HepG2 (cell line): ENCODE measurements around the gene BCL2L2. TPM values are rescaled to one million over a fixed set of nuclear protein-coding genes. Genes with fewer than 3 reads are reported as not detected.

ENCODE experiments used
- AGO2 ChIP-seq: fragments of 200-400 bp; formaldehyde crosslinking; optimal IDR thresholded peaks from 2 replicates; pipeline ENCODE3; 2017; ENCODE audit warnings: mild to moderate bottlenecking, low read depth, low read length, moderate library complexity
- ARNT ChIP-seq: fragments of 450-650 bp; IDR thresholded peaks from 2 replicates; pipeline ENCODE4 v1.6.1; 2017
- ATF7 ChIP-seq, 2 experiments: fragments of 450-650 bp in 1 of 2; sonication (generic) in 1 of 2; formaldehyde crosslinking in 1 of 2; IDR thresholded peaks; 2 replicates each; pipeline versions ENCODE4 v1.4.0 to v1.6.1; 2016 to 2020; ENCODE audit warnings: antibody characterized with exemption in 1 of 2, mild to moderate bottlenecking in 1 of 2, missing genetic modification reagents in 1 of 2
- DR1 ChIP-seq: sonication (generic); formaldehyde crosslinking; IDR thresholded peaks from 2 replicates; pipeline ENCODE4 v1.8.0; 2021; ENCODE audit warnings: mild to moderate bottlenecking, missing genetic modification reagents, inconsistent platforms
- GZF1 ChIP-seq: sonication (generic); formaldehyde crosslinking; IDR thresholded peaks from 2 replicates; pipeline ENCODE4 v1.5.1; 2020; ENCODE audit warnings: mild to moderate bottlenecking, missing genetic modification reagents
- KDM5B ChIP-seq: sonication (generic); formaldehyde crosslinking; IDR thresholded peaks from 2 replicates; pipeline ENCODE4 v1.4.0; 2020; ENCODE audit warnings: missing genetic modification reagents, mild to moderate bottlenecking, borderline replicate concordance
- NFIB ChIP-seq: sonication (generic); formaldehyde crosslinking; IDR thresholded peaks from 2 replicates; pipeline ENCODE4 v1.9.0; 2021; ENCODE audit warnings: missing genetic modification reagents, mild to moderate bottlenecking, borderline replicate concordance
- NKX3-1 ChIP-seq: sonication (generic); formaldehyde crosslinking; IDR thresholded peaks from 2 replicates; pipeline ENCODE4 v1.5.0; 2020; ENCODE audit warnings: missing genetic modification reagents
- POGK ChIP-seq: sonication (generic); formaldehyde crosslinking; conservative IDR thresholded peaks from 2 replicates; pipeline ENCODE4 v1.8.0; 2022; ENCODE audit warnings: mild to moderate bottlenecking, moderate library complexity, missing genetic modification reagents
- polyA plus RNA-seq, 8 experiments: library from polyadenylated mRNA; depleted of rRNA in 3 of 8; stranded (reverse) in 7 of 8; unstranded in 1 of 8; fragments of >200 nt; fragmentation: Illumina TruSeq in 4 of 8; extraction: Trizol in 4 of 8; gene quantifications; 2 replicates each; pipeline versions ENCODE4 v1.2.1 to v1.2.3, GENCODE V29; 2011 to 2016; ENCODE audit warnings: low read depth in 4 of 8, missing spikeins in 1 of 8, mixed read lengths in 1 of 8; ENCODE audit not compliant: insufficient read depth in 1 of 8
- total RNA-seq, 5 experiments: library from RNA; depleted of rRNA; stranded (reverse); fragments of >200 nt; fragmentation: Illumina TruSeq; extraction: Trizol; gene quantifications; 2 replicates each; pipeline ENCODE4 v1.2.3, GENCODE V29; 2016; ENCODE audit warnings: low read depth in 1 of 5
- TF ChIP-seq, protein P1 (sequence below): sonication (generic); formaldehyde crosslinking; IDR thresholded peaks from 2 replicates; pipeline ENCODE4 v1.4.0; 2020; ENCODE audit warnings: missing genetic modification reagents
- TF ChIP-seq, protein P2 (sequence below): sonication (generic); formaldehyde crosslinking; IDR thresholded peaks from 2 replicates; pipeline ENCODE4 v1.5.0; 2020; ENCODE audit warnings: mild to moderate bottlenecking, missing genetic modification reagents, moderate library complexity
- TF ChIP-seq, protein P3 (sequence below): sonication (generic); formaldehyde crosslinking; IDR thresholded peaks from 2 replicates; pipeline ENCODE4 v1.9.0; 2021; ENCODE audit warnings: mild to moderate bottlenecking, missing genetic modification reagents
- TF ChIP-seq, protein P4 (sequence below): sonication (generic); formaldehyde crosslinking; IDR thresholded peaks from 2 replicates; pipeline ENCODE4 v1.4.0; 2020; ENCODE audit warnings: low read depth, mild to moderate bottlenecking, missing genetic modification reagents

The BCL2L2 gene
- total and polyA plus RNA-seq, 2 of the 13 experiments (the other 11 are each of a cell fraction or from before 2014, with no cell fraction given): 28.1 to 49.8 TPM

DNA sequence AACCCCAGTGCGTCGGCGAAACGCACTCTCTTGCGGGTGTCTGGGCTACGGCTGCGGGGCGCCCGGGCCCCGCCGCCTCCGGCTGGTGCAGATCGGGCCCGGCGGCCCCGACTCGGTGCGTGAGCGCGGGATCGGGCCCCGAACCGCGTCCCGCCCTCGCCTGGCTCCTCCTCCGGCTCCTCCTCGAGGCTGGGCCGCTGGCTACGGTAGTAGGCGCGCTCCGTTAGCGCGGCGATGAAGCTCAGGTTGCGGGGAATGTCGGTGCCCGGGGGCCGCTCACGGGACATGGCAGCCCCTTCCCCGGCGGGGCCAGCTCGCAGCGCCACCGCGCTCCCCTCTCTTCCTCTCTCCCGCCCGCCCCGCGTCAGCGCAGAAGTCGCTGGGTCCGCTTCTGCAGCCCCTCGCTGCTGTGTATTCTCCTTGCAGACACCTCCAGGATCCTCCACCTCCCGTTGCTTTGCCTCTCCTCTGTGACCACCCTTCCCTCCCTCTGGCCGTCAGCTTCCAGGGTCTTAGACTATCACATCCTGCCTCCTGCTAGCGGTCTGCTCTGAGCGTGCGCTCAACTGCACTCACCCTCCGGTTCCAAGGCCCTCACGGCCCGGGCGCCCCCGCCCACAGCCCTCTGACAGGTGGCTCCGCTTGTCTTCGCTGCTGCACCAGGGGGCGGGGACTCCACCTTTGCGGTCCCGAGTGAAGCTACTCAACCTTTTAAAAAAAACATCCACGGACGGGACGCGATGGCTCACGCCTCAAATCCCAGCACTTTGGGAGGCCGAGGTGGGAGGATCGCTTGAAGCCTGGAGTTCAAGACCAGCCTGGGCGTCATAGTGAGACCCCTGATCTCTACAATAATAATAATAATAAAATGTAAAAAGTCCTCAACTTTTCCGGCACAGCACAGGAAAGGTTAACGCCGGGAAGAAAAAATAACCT lies 4.1 kb upstream of the BCL2L2 start, which contains the start of gene PPP1R3E (continued):
- TF ChIP-seq, protein P1, sequence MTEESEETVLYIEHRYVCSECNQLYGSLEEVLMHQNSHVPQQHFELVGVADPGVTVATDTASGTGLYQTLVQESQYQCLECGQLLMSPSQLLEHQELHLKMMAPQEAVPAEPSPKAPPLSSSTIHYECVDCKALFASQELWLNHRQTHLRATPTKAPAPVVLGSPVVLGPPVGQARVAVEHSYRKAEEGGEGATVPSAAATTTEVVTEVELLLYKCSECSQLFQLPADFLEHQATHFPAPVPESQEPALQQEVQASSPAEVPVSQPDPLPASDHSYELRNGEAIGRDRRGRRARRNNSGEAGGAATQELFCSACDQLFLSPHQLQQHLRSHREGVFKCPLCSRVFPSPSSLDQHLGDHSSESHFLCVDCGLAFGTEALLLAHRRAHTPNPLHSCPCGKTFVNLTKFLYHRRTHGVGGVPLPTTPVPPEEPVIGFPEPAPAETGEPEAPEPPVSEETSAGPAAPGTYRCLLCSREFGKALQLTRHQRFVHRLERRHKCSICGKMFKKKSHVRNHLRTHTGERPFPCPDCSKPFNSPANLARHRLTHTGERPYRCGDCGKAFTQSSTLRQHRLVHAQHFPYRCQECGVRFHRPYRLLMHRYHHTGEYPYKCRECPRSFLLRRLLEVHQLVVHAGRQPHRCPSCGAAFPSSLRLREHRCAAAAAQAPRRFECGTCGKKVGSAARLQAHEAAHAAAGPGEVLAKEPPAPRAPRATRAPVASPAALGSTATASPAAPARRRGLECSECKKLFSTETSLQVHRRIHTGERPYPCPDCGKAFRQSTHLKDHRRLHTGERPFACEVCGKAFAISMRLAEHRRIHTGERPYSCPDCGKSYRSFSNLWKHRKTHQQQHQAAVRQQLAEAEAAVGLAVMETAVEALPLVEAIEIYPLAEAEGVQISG (CRISPR knock-in tag): peak; percentile 66
- TF ChIP-seq NFIB (CRISPR knock-in tag): 0 out of 2 replicates have a peak, but pooled peaks have one; percentile 87
- TF ChIP-seq, protein P2, sequence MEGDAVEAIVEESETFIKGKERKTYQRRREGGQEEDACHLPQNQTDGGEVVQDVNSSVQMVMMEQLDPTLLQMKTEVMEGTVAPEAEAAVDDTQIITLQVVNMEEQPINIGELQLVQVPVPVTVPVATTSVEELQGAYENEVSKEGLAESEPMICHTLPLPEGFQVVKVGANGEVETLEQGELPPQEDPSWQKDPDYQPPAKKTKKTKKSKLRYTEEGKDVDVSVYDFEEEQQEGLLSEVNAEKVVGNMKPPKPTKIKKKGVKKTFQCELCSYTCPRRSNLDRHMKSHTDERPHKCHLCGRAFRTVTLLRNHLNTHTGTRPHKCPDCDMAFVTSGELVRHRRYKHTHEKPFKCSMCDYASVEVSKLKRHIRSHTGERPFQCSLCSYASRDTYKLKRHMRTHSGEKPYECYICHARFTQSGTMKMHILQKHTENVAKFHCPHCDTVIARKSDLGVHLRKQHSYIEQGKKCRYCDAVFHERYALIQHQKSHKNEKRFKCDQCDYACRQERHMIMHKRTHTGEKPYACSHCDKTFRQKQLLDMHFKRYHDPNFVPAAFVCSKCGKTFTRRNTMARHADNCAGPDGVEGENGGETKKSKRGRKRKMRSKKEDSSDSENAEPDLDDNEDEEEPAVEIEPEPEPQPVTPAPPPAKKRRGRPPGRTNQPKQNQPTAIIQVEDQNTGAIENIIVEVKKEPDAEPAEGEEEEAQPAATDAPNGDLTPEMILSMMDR (CRISPR knock-in tag): peak; percentile 31
- no peak; the same call in 1 of the 2 replicates for TF ChIP-seq GZF1 (CRISPR knock-in tag)
- peak; percentile 100 for TF ChIP-seq KDM5B (CRISPR knock-in tag)
- TF ChIP-seq, protein P3, sequence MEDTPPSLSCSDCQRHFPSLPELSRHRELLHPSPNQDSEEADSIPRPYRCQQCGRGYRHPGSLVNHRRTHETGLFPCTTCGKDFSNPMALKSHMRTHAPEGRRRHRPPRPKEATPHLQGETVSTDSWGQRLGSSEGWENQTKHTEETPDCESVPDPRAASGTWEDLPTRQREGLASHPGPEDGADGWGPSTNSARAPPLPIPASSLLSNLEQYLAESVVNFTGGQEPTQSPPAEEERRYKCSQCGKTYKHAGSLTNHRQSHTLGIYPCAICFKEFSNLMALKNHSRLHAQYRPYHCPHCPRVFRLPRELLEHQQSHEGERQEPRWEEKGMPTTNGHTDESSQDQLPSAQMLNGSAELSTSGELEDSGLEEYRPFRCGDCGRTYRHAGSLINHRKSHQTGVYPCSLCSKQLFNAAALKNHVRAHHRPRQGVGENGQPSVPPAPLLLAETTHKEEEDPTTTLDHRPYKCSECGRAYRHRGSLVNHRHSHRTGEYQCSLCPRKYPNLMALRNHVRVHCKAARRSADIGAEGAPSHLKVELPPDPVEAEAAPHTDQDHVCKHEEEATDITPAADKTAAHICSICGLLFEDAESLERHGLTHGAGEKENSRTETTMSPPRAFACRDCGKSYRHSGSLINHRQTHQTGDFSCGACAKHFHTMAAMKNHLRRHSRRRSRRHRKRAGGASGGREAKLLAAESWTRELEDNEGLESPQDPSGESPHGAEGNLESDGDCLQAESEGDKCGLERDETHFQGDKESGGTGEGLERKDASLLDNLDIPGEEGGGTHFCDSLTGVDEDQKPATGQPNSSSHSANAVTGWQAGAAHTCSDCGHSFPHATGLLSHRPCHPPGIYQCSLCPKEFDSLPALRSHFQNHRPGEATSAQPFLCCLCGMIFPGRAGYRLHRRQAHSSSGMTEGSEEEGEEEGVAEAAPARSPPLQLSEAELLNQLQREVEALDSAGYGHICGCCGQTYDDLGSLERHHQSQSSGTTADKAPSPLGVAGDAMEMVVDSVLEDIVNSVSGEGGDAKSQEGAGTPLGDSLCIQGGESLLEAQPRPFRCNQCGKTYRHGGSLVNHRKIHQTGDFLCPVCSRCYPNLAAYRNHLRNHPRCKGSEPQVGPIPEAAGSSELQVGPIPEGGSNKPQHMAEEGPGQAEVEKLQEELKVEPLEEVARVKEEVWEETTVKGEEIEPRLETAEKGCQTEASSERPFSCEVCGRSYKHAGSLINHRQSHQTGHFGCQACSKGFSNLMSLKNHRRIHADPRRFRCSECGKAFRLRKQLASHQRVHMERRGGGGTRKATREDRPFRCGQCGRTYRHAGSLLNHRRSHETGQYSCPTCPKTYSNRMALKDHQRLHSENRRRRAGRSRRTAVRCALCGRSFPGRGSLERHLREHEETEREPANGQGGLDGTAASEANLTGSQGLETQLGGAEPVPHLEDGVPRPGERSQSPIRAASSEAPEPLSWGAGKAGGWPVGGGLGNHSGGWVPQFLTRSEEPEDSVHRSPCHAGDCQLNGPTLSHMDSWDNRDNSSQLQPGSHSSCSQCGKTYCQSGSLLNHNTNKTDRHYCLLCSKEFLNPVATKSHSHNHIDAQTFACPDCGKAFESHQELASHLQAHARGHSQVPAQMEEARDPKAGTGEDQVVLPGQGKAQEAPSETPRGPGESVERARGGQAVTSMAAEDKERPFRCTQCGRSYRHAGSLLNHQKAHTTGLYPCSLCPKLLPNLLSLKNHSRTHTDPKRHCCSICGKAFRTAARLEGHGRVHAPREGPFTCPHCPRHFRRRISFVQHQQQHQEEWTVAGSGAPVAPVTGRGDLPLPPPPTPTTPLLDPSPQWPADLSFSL: no peak; the same call in none of the 2 replicates
- TF ChIP-seq DR1 (CRISPR knock-in tag): no peak
- TF ChIP-seq ARNT: no peak
- peak; percentile 96 for TF ChIP-seq AGO2
- 0 out of 2 replicates have a peak, but pooled peaks have one; percentile 6 for TF ChIP-seq POGK (CRISPR knock-in tag)
- TF ChIP-seq, protein P4, sequence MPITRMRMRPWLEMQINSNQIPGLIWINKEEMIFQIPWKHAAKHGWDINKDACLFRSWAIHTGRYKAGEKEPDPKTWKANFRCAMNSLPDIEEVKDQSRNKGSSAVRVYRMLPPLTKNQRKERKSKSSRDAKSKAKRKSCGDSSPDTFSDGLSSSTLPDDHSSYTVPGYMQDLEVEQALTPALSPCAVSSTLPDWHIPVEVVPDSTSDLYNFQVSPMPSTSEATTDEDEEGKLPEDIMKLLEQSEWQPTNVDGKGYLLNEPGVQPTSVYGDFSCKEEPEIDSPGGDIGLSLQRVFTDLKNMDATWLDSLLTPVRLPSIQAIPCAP (CRISPR knock-in tag): no peak
- no peak for TF ChIP-seq ATF7 (IDR thresholded peaks at IDR 0.05)
- TF ChIP-seq ATF7 (CRISPR knock-in tag; IDR thresholded peaks at IDR 0.05): peak; percentile 80; the same call in 1 of the 2 replicates
- TF ChIP-seq NKX3-1: no peak
